Erythroblast (primary cell): ENCODE measurements around the gene CASS4.

Source experiments
- DNase-seq, 2 experiments: peaks; one replicate each; lab custom pipeline; 2025; lab: John Stamatoyannopoulos, UW
- GATA1 ChIP-seq: IDR thresholded peaks from 2 replicates; pipeline ENCODE4 v1.6.1; 2011; ENCODE audit warnings: low read depth, mild to moderate bottlenecking, control low read depth, low read length, moderate library complexity
- POLR2A ChIP-seq: IDR thresholded peaks from 2 replicates; pipeline ENCODE4 v1.6.1; 2011; ENCODE audit warnings: mild to moderate bottlenecking, low read length

CASS4 gene

GRCh38 chr20:56454754-56455153 is 42.7 kb downstream of the CASS4 start:
- DNase-seq: no peak
- no peak for TF ChIP-seq POLR2A
- TF ChIP-seq GATA1: no peak

- no peak for TF ChIP-seq GATA1
- TF ChIP-seq POLR2A: no peak
- DNase-seq: peak; percentile 14 to 56
These were observed 46.3 kb downstream of the CASS4 start for GRCh38 chr20:56458206-56458821.

- no peak for DNase-seq
- TF ChIP-seq POLR2A (no peak), GATA1 (no peak)
These were observed 48.4 kb downstream of the CASS4 start for GRCh38 chr20:56460459-56460858.

GRCh38 chr20:56461576-56461975 is 49.5 kb downstream of the CASS4 start:
- no peak for DNase-seq
- no peak for TF ChIP-seq GATA1
- no peak for TF ChIP-seq POLR2A

- no peak for DNase-seq
These were observed 51.4 kb downstream of the CASS4 start for GRCh38 chr20:56463428-56463827.

GRCh38 chr20:56465997-56466396 is 53.9 kb downstream of the CASS4 start:
- TF ChIP-seq GATA1 (no peak), POLR2A (no peak)
- DNase-seq: no peak

More at GRCh38 chr20:56463428-56463827, 51.4 kb downstream of the CASS4 start:
- TF ChIP-seq POLR2A: no peak
- TF ChIP-seq GATA1: no peak

- DNase-seq: no peak
- no peak for TF ChIP-seq GATA1
- TF ChIP-seq POLR2A: no peak
These were observed 55.9 kb downstream of the CASS4 start for GRCh38 chr20:56467968-56468315.

GRCh38 chr20:56468316-56469076 is 56.4 kb downstream of the CASS4 start, which contains the start of gene RTF2:
TSS of gene RTF2 (plus strand) at chr20:56468627. CDS start at chr20:56468698, 71 bp downstream.
- TF ChIP-seq POLR2A (peak; percentile 80), GATA1 (no peak)
- peak; percentile 97 to 99 for DNase-seq

- DNase-seq: peak; percentile 40 to 65
- no peak for TF ChIP-seq POLR2A
- no peak for TF ChIP-seq GATA1
These were observed 57.0 kb downstream of the CASS4 start for GRCh38 chr20:56469077-56469449.

- TF ChIP-seq POLR2A: no peak
- DNase-seq: no peak
These were observed 71.9 kb downstream of the CASS4 start for GRCh38 chr20:56483970-56484369.

GRCh38 chr20:56487216-56487615 is 75.2 kb downstream of the CASS4 start:
- DNase-seq: no peak
- no peak for TF ChIP-seq GATA1
- no peak for TF ChIP-seq POLR2A

GRCh38 chr20:56488566-56488965 is 76.5 kb downstream of the CASS4 start:
- peak in 1 of 2 experiments; percentile 41 for DNase-seq
- TF ChIP-seq POLR2A: no peak

- DNase-seq: no peak
- no peak for TF ChIP-seq GATA1
- no peak for TF ChIP-seq POLR2A
These were observed 89.1 kb downstream of the CASS4 start for GRCh38 chr20:56501116-56501515.

GRCh38 chr20:56503916-56504315 is 91.9 kb downstream of the CASS4 start:
- no peak for DNase-seq
- TF ChIP-seq POLR2A (no peak), GATA1 (no peak)
